Smooth muscle cell of the pulmonary artery (primary cell): ENCODE results near the gene CPA2. TPM values are rescaled to one million over a fixed set of nuclear protein-coding genes. Genes with fewer than 3 reads are reported as not detected.

Experiments used
- total RNA-seq: library from RNA; depleted of rRNA; stranded (reverse); fragments of >200 nt; gene quantifications from 2 replicates; pipeline ENCODE4 v1.2.3, GENCODE V29; 2014

The CPA2 gene
- not detected in 2 replicates for total RNA-seq

GRCh38 chr7:130266258-130266960 is at the start of gene CPA2:
Gene CPA2, plus strand, starts transcription at chr7:130266863. Its CDS starts 19 bp downstream, at chr7:130266882.

DNA sequence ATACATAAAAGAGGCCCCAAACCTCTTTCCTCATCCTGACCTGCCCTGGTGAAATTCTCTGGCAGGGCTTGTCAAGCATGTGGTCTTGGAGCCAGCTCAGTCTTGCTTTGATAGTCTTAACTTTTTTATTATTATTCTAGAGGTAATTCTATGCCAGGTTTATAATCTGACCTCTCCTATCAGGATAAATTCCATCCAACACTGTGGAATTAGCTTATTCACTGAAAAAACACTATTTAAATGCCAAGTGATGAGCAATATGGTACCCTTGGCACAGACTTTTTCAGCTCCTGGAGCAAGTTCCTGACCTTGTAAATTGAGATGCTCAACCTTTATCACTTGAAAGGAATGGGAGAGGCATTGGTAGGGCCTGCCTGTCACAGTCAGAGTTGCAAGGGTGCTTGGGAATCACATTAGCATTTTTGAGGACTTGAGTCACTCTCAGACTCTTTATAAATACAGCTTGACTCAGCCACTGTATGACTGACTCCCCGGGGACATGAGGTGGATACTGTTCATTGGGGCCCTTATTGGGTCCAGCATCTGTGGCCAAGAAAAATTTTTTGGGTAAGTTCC is 26.1 kb downstream of the CPA2 start, which contains the start of gene CPA4:
Gene CPA4, plus strand, starts transcription at position 480 of the 576 bp plus-strand sequence. Its CDS starts 20 bp downstream, at position 500.

Other genes starting within 250 kb of the CPA2 start
- gene ZC3HC1, start 215.5 kb upstream of the CPA2 start, total RNA-seq: 9.7 and 11.5 TPM in 2 replicates
- 33.1 and 35.2 TPM in 2 replicates for gene KLHDC10, start 196.3 kb upstream of the CPA2 start, total RNA-seq
- 8.8 and 9.9 TPM in 2 replicates for gene TMEM209, start 61.5 kb upstream of the CPA2 start, total RNA-seq
- gene SSMEM1, start 59.0 kb upstream of the CPA2 start, total RNA-seq: not detected in 2 replicates
- gene CPA4, start 26.3 kb downstream of the CPA2 start, total RNA-seq: 46.4 and 140 TPM in 2 replicates
- gene CPA5, start 78.0 kb downstream of the CPA2 start, total RNA-seq: 0.07 TPM in 1 of 2 replicates, not detected in the other
- 0.39 and 0.40 TPM in 2 replicates for gene CPA1, start 113.6 kb downstream of the CPA2 start, total RNA-seq
- 7.5 and 10.4 TPM in 2 replicates for gene CEP41, start 174.2 kb downstream of the CPA2 start, total RNA-seq
- gene MEST, start 225.2 kb downstream of the CPA2 start, total RNA-seq: 262 and 361 TPM in 2 replicates